HG03460 (cell line): ENCODE measurements around the gene AGBL4.
"Not testable (repeated sequence)": the region's sequence is repeated elsewhere in the genome, so short reads cannot be mapped to it uniquely, and the experiment has no call there.

Experiments used
- ATAC-seq: cut with Tn5 transposase; IDR thresholded peaks from one replicate; pipeline ENCODE4 v1.9.1; 2021; ENCODE audit not compliant: unreplicated experiment

AGBL4 gene

DNA sequence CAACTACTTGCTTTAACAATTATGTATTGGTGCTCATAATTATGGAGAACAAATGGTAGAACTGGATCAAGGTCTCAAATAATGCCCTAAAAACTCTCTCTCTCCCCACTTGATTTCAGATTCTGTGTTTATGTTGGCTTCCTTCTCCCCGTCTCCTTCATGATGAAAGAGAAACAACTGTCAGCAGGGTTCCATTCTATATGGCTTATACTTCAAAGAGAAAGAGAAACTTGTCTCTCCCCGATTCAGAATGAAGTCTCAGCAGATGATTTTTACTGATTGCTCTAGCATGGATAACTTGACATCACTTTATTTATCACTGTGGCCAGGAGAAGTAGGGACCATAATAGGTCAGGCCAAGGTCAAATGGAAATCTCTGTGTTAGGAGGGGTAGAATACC is 575.6 kb downstream of the AGBL4 start:
- ATAC-seq = no peak

DNA sequence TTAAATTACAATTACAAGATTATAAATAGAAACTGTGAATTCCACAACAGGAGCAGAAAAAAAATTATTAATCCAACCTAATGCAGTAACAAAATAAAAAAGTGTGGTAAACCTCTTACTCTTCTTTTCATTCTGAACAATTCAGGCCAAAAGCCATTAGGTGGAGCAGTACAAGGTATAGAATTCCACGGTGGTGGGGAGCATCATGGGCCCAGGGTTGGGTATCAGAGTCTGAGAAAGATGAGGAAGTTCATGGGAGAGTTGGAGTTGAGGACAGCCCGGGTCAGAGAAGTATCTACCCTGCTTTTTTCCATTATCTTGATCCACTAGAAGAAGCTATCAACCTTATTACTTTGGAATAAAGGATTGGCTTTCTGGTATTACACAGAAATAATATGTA is 586.9 kb downstream of the AGBL4 start:
- no peak for ATAC-seq

DNA sequence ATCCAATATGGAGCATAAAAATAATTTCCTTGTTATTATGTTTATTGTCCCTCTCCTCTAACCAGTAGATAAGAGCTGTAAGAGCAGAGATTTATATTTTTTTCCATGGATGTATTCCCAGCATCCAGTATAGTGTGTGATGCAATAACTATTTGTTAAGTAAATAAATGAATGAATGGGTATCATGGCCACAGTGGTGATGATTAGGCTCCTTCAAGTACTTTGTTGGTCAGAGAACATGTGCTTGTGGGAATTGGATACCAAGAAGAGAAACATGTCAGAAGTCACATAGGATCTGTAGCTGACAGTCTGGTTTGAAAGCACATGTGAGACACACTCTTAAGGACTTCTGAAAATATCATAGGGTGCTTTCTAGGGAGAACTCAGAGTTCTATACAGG is 588.5 kb downstream of the AGBL4 start:
- ATAC-seq = no peak

DNA sequence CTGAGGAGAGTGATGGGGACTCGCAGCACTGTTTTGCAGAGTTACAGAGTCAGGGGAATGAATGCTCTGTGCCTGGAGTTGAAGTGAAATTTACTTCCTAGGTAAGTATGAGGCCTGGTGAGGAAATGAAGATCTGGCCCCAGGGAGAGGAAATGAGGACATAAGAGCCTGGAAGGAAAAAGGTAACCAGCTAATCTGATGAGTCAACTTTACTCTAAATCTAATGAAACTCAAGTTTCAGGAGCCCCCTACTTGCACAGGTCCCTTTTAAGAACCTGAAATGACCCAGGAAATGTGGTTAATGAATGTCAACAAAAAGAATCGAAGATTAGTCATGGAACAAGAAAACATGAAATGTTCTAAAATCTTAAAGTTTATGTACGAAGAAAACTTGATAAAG is 599.0 kb downstream of the AGBL4 start:
- ATAC-seq = no peak

DNA sequence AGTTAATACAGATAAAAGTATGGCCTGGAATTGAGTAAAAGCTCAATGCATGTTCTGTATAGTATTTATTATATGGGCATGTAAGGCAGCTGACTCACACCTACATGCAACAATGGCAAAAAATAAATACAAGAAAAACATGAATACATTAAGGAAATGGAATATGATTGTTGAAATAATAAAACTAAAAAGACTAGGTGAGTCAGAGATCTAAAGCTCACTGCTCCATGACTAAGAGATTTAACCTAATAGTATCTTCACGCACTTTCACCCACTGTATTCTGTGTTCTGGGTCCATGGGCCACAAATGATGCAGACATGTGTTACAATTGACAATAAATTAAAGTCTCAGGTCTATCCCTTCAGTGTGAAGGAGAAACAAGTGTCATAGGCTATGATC is 607.0 kb downstream of the AGBL4 start:
- no peak for ATAC-seq

DNA sequence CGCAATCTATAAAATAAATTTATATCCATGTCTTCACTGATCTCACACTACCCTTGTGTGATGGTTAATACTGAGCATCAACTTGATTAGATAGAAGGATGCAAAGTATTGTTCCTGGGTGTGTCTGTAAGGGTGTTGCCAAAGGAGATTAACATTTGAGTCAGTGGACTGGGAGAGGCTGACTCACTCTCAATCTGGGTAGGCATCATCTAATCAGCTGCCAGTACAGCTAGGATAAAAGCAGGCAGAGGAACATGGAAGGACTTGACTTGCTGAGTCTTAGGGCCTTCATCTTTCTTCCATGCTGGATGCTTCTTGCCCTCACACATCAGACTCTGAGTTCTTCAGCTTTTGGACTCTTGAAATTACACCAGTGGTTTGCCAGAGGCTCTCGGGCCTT is 615.4 kb downstream of the AGBL4 start:
- ATAC-seq = no peak

DNA sequence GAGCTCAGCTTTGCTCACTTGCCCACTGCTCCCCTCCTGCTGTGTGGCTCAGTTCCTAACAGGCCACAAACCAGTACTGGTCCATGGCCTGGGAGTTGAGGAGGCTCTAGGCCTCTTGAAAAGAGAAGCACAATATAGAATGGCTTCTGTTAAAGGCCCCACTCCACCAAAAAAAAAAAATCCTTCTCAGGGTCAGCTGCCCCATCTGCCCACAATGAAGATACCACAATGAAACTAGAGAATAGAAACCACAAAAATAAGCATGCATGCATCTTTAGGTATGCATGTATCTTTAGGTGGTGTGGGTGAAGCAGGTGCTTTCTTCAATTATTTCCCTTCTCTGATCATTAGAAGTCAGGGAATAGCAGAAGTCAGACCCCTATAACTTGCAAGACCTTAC is 626.7 kb downstream of the AGBL4 start:
- no peak for ATAC-seq

DNA sequence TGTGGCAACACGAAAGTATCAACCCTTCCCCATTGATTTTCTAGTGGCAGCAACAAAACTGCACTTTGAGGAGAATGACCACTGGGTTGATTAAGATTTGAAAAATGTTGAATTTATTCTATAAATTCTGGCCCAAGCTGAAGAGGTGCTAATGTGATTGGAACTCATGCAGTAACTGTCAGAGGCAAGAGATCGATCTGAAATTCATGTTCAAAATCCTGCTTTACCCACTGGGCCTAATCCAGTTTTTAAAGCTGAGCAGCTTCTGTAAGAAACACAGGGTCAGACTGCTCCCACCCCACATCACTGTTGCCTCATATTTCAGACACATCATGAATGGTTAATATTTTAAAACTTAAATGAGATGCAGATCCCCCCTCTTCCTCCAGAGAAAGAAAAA is 629.6 kb downstream of the AGBL4 start:
- ATAC-seq = no peak

DNA sequence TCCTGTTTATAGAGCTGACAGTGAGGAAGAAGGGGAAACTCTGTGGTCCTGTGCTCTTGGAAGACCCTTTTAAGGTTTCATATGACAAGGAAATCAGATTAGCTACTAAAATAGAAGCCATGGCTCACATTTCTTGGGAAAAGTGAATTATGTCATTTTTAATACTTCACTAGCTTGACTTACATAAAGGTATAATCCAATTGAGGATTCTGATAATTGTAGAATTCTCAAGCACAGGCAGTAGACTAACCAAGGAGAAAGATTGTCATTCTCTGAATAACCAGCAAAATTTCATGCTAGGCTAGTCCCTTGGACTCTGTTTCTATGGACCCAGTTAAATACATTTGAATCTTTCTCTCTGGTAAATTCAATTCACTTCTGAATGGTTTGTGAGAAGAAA is 634.1 kb downstream of the AGBL4 start:
- no peak for ATAC-seq

DNA sequence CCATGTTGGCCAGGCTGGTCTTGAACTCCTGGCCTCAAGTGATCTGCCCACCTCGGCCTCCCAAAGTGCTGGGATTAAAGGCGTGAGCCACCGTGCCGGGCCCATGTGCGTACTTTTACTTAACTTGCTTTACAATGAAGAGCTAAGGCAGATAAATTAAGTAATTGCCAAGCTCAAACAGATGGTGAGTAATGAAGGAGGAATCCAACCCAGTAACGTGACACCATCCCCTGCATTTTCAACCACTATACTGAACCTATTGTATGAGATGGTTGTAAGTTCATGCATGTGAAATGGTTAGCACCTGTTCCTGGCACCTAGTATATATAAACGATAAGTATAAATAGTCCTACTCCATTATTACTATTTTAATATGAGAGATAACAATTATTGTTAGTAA is 659.1 kb downstream of the AGBL4 start:
- ATAC-seq = no peak

DNA sequence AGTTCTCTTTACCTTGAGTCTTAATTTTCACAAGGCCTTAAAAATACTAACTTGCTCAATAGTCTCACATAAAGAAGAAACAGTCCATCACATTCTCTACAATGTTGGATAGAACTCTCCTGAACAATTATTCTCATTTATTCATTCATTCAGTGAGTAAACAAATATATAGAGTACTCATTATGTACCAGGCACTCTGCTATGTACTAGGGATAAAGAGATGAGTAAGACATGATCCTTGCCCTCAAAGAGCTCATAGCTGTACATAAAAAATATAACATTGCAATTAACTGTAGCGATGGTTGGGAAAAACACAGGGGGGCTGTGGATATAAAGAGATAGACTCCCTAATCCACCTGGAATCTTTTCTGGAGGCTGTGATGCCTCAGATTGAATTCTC is 660.1 kb downstream of the AGBL4 start:
- no peak for ATAC-seq

DNA sequence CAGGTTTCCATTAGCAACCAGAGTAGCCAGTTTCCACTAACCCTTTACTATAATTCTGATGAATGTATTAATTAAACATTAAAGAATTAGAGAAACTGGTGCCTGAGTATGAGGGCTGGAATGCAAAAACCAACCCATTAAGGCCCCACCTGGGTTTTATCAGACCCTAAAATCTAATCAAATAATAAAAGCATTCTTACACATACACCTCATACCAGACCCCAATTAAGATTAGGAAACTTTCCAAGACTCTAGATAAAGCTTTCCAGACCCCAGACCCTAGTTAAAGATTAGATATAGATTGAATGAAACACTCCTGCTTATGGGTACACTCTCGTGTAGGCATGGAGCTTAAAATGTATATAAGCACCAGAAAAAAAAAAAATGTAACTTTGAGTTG is 665.7 kb downstream of the AGBL4 start:
- ATAC-seq = no peak

DNA sequence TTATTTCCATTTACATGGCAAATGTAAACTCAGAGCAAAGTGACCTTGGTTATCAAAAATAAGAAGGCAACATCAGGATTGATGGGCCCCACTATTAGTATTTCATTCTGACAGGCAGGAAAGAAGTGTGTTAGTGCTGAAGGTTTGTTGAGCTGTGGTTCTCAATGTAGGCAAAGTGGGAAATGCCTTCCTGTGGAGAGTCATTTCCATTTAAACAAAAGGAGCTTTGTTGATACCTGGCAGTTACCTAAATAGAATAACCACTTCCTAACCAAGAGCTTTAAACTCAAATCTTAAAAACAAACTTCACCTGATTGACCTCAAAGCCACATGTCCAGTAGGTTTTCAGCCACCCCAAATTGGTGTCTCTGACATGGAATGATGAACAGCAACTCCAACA is 667.2 kb downstream of the AGBL4 start:
- ATAC-seq = no peak

DNA sequence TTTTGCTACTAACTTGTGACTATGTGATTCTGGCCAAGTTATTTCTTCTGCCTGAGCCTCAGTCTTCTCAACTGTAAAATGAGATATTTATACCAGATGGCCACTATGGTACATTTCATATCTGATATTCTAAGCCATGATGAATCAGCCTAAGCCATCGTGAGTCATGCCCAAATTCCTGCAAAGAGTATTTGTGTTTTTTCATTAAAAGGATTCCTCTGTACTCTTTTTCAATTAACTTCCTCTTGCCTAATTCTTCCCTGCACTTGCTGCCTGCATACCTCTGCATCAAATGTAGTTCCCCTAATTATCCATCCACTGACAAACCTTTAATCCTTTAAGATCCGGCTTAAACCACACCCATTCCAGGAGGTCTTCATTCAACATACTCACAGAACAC is 672.0 kb downstream of the AGBL4 start:
- no peak for ATAC-seq

DNA sequence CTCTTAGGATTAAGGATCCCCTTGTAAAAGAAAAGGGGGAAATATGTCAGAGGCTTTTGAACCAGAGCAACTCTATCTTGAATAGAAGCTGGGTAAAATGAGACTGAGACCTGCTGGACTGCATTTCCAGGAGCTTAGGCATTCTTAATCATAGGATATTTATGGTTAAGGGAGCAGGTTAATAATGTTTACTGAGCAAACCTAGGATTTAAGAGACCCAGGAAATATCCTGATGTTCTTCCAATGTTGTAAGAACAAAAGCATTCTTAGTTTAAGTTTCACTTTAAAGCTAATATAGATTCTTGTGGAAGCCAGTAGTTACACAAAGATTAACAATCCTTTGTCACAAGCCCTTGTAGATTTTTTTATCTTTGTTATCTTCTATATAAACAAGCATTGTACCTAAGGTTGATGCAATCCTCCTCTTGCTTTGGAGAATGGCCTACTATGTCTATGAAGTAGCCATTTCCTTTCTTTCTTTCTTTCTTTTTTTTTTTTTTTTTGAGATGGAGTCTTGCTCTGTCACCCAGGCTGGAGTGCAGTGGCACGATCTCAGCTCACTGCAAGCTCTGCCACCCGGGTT is 676.9 kb downstream of the AGBL4 start:
- no peak for ATAC-seq

DNA sequence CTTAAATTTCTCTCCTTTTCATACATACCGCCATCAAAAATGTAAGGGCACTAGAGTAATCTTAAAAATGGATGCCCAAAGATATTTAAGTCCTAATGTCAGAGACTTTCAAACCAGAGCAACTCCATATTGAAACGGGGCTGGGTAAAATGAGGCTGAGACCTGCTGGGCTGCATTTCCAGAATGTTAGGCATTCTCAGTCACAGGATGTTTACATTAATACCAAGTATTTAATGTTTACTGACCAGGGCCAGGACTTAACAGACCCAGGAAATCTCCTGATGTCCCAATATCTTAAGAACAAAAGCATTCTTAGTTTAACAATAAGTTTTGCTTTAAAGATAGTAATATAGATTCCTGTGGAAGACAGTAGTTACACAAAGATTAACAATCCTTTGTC is 683.2 kb downstream of the AGBL4 start:
- no peak for ATAC-seq

DNA sequence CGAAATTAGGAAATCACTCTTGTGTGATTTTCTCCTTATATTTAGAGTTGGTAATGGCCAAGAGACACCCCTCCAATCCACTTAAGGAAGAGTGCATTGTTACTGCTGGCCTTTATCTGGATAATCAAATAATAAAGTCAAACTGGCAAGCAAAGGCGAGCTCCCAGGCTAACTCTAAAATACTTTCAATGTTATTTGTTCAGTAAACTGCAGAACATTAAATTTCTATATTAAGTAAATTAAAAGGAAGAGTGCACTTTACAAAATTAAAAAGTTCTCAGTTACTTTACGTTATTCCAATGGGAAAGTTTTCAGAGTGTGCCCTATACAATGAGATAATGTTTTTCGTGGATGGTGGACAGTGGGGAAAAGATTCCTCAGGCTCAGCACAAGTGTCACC is 684.7 kb downstream of the AGBL4 start:
- no peak for ATAC-seq

DNA sequence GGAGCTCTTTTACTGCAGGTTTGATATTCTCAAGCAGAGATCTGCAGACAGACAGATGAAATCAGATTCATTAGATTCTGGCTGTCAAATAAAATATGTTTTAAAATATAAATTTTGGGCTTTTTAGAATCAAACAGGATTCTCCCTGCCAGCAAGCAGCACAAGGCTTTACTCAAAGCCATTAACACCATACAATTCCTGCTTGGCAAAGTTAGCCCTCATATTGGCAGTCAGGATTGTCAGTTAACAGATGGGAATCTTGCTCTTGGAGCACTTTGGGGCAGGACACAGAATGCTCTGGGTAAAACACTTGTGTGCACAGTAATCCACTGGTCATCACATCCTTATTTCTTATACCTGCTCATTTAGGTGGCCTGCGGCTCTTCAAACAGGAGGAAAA is 686.5 kb downstream of the AGBL4 start:
- ATAC-seq = no peak

DNA sequence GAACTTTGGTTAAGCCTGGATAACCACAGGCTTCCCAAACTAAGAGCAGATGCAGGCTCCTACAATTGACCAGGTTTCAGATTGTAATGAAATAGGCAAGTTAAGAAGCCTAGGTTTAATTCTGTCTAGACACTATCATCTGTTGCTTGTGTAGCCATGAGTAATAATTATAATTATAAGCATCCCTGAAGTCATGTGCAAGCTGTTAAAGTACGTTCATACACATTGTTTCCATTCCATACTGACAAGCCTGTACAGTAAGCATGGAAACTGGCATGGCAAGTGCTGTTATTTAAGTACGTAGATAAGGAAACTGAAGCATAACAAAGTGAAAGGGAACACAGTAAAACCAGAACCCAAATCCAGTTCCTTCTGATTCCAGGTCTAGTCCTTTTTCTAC is 689.8 kb downstream of the AGBL4 start:
- ATAC-seq = no peak

DNA sequence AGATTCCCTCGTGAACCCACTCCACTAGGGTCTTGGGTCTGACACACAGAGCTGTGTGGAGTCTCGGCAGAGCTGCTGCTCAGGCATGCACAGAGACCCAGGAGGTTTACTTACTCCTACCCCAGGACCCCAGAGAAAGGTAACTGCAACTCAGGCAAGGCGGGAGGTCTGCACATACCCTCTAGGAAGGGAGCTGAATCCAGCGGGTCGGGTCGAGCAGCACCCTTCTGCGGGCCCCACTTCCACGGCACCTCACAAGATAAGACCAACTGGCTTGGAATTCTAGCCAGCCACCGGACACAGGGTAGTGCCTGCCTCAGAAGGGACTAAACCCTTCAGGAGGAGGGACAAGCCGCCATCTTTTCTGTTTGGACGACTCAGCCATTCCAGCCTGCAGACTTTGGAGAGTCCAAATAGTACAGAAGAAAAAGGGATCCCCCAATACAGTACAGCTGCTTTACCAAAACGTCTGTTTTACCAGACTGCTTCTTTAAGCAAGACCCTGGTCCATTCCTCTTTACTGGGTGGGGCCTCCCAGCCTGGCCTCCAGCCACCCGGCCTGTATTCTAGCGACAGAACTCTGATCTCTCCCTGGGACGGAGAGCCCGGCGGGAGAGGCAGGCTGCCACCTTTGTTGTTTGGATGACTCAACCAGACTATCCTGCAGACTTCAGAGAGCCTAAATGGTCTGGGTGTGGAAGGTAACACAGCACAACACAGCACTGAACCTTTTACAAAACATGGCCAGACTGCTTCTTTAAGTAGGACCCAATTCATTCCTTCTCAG is 692.5 kb downstream of the AGBL4 start:
- ATAC-seq = no peak

DNA sequence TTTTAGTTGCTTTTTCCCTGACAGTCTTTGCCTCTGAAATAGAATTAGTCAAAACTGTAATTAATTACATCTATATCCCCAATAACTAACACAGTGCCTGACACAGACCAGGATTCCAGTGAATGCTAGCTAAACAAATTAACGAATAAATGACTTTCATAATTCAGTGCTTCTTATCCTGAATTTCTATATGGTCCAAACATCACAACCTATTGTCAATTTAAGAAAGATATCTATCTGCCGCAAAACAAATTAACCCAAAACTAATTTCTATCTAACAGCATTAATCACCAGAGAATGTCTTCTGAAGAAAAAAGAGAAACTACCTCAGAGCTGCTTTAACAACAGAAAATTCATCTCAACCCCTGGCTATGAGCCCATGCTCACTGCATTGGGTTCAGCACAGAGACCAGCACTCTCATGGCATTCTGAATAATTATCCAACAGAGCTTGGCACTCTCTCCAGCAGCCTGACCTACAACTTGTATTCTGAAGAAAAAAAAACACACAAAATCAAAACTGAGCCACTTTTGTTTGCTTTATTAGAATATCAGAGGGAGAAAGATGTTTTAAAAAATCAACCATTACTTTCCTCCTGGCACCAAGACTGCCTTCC is 699.7 kb downstream of the AGBL4 start:
- ATAC-seq = no peak

DNA sequence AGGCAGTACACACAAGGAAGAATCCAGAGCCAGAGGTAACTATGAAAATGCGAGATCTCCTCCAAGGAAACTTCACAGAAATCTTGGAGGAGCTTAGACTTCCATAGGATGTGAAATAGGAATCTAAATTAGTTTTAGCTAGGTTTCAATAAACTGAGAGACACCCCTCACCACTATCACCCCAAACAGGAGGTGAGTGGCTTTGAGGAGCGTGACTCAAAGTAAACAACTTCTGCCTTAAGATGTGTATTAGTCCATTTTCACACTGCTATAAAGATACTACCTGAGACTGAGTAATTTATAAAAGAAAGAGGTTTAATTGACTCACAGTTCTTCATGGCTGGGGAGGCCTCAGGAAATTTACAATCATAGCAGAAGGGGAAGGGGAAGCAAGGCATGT is 703.3 kb downstream of the AGBL4 start:
- ATAC-seq = not testable (repeated sequence)
